Daoy (cell line): ENCODE measurements around the gene DGKG. TPM values are rescaled to one million over a fixed set of nuclear protein-coding genes. Genes with fewer than 3 reads are reported as not detected.

Source experiments
- DNase-seq: peaks from one replicate; pipeline ENCODE4 v3.0.0-alpha.2; 2015; ENCODE audit warnings: low read depth
- total RNA-seq: library from RNA; depleted of rRNA; stranded (reverse); fragments of >200 nt; shearing (Covaris generic); gene quantifications from 2 replicates; pipeline ENCODE4 v1.2.3, GENCODE V29; 2014

Gene DGKG
- total RNA-seq, 1 experiment from 2014 or later: 20.5 TPM

- DNase-seq: no peak
These were observed 219.6 kb downstream of the DGKG start for GRCh38 chr3:186142393-186142932.

DNA sequence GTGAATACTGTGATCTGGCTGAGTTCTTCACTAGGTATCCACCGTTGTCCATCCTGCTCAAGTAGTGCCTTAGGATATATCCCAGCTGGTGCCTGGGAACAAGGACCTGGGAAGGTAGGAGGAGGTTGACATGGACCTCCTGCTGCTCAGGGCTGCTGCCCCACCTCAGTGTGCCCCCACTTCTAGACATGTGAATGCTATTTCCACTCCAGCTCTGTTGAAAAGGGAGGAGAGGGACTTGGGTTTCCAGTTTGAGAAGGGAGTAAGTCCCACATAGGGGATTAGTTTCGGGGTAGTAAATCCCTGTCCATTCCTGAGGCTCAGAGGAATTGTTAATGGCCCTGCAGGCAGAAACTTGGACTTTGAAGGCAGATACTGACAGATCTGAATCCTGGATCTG lies 220.2 kb downstream of the DGKG start:
- no peak for DNase-seq

- no peak for DNase-seq
These were observed 223.6 kb downstream of the DGKG start for GRCh38 chr3:186138272-186138981.

DNA sequence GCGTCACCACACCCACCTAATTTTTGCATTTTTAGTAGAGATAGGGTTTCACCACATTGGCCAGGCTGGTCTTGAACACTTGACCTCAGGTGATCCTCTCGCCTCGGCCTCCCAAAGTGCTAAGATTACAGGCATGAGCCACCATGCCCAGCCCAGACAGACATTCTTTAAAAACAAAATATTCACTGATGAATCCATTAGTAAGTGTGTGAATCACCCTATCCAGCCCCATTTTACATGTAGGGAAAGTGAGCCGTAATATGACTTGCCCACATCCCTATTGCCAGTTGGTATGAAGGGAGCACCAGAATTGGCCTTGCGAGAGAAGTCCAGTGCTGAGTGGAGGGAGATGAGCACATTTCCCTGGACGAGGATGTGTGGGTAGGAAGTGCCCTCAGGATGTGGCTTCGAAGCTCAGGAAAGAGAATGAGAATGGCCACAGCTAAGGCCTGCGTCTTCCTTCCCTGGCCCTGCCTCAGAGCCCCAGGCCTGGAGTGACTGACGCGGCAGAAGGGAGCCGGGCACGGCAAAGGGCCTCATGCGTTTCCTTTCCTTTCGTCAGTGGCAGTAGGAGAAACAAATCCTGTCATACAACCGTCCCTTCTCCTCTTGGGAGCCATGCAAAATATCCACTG lies 224.9 kb downstream of the DGKG start:
- DNase-seq: no peak

- no peak for DNase-seq
These were observed 228.1 kb downstream of the DGKG start for GRCh38 chr3:186133980-186134379.

- DNase-seq: no peak
These were observed 229.5 kb downstream of the DGKG start for GRCh38 chr3:186132487-186132886.

DNA sequence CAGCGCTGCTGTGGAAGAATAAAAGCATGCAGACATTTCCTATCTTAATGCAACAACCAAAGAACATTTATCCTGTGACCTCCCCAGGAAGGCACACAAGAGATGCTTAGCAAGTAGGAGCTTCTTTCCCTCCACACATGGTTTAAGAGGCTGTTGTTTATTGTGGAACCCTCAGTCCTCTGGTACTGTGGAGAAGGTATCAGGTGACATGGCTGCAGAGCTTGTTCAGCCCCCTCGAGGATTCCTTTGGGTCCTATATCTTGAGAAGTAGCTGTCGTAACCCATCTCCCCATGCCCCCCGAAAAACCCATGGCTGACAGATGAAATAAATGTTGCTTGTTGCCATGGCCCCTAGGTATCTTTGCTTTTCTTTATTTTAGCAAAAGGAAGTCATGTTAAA lies 232.8 kb downstream of the DGKG start:
- DNase-seq: no peak

DNA sequence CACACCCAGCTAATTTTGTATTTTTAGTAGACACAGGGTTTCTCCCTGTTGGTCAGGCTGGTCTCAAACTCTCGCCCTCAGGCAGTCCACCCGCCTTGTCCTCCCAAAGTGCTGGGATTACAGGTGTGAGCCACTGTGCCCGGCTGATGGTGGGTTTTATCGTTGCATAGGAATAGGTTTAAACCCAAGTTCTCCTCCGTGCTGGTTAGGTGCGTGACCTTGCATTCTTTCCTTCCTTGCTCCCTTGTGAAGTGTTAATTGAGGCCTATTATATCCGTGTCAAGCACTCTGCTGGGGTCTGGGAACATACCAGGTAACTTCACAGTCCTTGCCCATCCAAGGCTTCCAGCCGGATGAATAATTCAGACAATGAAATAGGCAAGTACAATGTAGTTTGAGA lies 233.9 kb downstream of the DGKG start:
- DNase-seq: no peak

DNA sequence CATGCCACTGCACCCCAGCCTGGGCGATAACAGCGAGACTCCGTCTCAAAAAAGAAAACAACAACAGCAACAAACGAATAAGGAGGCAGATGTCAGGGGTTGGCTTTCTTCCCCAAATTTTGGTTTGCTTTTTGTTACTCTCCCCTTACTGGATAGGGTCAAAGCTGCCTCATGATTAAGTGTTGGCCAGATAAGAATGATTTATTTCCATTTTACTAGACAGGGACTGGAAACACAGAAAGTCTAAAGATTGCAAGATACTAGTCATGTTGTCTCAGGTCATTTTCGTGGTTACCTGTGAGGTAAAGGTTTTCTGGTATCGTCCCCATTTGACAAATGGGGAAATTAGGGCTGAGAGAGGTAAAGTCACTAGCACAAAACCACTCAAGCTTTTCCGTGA lies 234.6 kb downstream of the DGKG start:
- no peak for DNase-seq

DNA sequence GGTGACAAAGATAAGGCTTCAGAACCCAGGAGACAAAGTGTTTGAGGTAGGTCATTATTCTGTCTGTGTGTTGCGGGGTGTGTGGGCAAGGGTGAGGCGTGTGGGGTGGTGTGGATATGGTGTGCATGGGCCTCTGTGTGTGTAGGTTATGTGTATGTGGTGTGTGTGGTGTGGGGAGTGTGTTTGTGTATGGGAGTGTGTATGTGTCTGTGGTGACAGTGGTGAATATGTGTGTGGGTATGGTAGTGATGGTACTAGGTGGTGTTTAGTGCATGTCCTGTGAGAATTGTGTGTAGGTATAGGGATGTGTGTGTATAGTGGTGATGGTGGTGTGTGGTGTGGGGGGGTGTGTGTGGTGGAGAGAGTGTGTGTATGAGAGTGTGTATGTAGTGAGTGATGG lies 236.9 kb downstream of the DGKG start:
- no peak for DNase-seq

- no peak for DNase-seq
These were observed 237.4 kb downstream of the DGKG start for GRCh38 chr3:186124592-186124991.

DNA sequence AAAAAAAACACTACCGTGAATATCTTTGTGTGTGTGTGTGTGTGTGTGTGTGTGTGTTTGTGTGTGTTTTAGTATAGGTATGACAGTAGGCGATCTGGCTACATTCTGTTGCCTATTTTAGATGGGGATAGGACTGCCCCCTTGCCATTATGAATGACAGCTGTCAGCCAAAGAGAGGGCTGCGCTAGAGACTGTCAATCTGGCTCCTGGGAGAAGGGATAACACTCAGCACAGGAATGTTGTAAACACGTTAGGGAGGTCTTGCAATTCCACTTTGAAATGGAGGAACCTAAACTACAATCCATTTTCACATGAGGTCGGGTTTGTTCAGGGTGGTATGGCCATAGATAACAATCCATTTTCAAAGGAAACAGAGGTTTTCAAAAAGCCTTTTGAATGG lies 239.0 kb downstream of the DGKG start:
- DNase-seq: no peak

GRCh38 chr3:186121968-186122367 lies 240.1 kb downstream of the DGKG start:
- DNase-seq: no peak

DNA sequence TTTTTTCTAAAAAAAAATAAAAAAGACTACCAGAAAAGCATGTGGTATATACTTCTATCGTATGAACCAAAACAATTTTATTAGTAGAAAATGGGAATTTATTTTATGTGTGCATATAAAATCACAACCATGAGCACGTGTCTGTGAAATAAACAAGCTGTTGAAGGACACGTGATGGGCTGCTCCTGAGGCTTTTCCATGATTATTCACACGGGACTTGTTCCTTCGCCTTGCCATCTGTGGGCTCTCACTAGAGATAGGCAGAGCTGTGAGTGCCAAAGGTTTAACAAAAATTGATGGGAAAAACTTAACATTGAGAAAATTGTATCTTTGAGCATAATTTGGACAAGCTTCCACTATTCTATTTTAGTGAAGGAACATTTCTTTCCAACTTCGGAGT lies 240.8 kb downstream of the DGKG start:
- no peak for DNase-seq

DNA sequence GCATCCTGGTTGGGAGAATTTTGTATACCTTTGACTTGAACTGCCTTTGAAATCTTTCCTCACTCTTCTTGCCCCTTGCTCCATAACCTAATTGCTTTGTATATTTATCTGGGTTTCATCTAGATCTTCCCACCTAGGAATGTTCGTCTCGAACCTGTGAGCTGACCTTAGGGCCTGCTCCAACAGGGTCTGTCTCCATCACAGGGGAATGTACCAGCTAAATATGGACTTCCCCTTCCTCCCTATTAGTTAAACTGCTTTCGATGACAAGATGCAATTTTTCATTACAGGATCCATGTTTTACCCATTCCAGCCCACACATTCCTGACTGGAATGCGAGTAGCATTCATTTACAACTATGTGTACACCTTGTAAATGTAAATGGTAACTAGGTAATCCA lies 242.5 kb downstream of the DGKG start:
- no peak for DNase-seq

GRCh38 chr3:186118692-186119091 lies 243.3 kb downstream of the DGKG start:
- DNase-seq: no peak

GRCh38 chr3:186117521-186118134 lies 244.4 kb downstream of the DGKG start:
- no peak for DNase-seq

GRCh38 chr3:186115239-186115996 lies 246.6 kb downstream of the DGKG start:
- DNase-seq: no peak

- no peak for DNase-seq
These were observed 250.8 kb downstream of the DGKG start for GRCh38 chr3:186110975-186111974.

DNA sequence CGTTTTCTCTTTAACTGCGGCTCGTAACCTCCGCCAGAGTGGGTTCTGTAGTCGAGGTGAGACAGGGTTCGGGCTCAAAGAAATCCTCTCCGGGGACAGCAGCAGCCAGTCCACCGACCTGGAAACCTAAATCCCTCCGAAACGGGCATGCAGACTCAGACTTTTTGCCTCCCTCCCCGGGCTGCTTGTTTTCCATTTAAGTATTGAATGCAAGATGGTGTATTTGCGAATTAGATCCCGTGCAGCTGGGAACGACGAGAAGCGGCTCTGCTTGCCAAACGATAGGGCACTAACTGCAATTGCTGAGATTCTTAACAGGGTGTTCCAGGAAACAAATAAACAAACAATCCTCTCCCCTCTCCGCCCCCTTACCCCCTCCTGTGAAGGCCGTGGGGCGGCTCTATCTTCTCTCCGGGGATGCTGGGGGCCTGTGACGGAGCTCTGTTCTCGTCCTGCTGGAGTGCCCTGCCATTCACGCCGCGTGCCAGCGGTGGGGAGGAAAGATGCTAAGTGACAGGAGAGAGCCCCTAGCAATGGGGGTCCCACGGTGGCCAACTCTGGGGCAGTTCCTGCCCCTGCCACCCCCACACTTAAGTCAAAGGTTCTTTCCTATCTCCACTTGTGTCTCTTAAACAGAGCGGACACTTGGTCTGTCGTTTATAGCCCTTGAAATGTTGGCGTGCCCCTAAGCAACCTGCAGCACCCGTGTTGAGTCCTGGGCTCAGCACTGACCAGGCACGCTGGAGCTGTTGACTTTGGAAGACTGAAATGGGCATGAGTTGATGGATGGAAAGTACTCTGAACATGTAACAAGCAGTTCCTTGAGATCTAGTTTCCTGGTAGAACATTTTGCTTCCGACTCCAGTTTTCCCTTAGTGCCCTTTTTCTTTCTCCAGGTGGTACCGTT lies 251.9 kb downstream of the DGKG start:
- peak; percentile 29 for DNase-seq
